Activated T-cell treated with anti-CD3 and anti-CD28 coated beads for 24 hours (primary cell): Measurements from ENCODE around the gene LIMS2.

Experiments used
- DNase-seq: peaks from one replicate; pipeline ENCODE4 v3.0.0-alpha.2; 2020; ENCODE audit warnings: low read depth

LIMS2 gene

DNA sequence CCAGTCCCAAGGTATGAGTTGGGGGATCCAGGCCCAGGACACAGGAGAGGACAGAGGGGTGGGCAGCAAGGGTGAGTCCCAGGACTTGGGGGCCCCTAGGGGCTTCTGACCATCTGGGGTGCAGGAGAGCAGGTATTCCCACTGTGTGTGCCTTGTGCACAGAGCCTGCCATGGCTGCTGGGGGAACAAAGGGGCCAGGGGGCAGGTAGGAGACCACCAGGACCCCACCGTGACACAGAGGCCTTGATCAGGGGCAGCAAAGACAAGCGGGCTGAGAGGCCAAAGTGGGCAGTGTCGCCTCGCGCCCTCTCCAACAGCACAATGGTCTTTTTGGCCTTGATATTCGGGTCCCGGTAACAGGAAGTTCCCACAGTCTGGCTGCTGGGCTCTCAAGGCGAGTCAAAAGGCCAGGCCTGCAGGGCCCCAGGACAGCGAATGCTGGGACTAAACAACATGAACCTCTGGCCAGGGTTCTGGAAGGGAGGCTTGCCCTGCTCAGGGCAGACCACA lies 41.7 kb downstream of the LIMS2 start:
- no peak for DNase-seq

- no peak for DNase-seq
These were observed 42.5 kb downstream of the LIMS2 start for GRCh38 chr2:127632592-127633489.

DNA sequence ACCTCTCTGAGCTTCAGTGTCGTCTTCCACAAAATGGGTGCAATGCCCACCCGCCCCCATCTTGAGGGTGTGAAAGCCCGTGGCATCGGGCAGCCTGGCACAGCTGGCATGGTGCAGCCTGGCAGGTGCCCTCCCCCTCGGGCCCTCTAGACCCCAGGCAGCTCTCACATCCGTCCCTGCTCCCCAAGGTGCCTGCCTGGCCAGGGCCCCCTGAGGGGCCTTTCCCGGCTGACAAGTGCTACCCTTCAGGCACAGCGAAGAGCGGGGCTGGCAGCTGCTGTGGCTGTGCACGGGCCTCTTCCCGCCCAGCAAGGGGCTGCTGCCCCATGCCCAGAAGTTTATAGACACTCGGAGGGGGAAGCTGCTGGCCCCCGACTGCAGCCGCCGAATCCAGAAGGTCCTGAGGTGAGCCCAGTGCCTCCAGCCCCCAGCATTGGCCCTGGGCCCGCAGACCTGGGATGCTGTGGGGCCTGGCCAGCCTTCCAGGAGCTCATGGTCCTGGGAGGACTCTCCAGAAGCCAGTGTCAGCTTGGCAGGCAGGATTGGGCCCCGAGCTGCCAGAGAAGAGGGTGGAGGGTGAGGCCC lies 43.2 kb downstream of the LIMS2 start:
- DNase-seq = no peak

- no peak for DNase-seq
These were observed 43.8 kb downstream of the LIMS2 start for GRCh38 chr2:127631541-127631996.

DNA sequence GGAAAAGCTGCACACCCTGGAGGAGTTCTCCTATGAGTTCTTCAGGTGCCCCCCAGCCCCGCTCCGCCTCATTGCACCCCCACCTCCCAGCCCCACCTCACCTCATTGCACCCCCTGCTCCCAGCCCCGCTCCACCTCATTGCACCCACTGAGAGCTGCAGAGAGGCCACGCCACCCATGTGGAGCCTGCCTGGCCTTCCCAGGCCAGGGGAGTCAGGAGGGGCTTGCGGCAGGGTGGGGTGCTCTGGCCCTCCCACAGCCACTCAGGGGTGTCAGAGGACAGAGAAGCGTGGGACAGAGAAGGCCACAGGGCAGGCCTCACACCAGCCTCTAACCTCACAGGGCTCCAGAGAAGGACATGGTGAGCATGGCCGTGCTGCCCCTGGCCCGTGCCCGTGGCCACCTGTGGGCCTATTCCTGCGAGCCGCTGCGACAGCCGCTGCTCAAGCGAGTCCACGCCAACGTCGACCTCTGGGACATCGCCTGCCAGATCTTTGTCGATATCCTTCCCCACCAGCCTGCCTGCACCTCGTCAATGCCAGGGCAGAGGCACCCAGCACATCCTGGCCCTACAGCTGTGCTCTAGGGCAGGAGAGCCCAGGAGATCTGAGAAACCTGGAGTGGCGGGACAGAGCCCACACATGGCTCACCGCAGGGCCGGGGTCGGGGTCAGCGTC lies 44.3 kb downstream of the LIMS2 start:
- no peak for DNase-seq

GRCh38 chr2:127630096-127630863 lies 45.0 kb downstream of the LIMS2 start:
- DNase-seq = no peak

- DNase-seq = no peak
These were observed 45.7 kb downstream of the LIMS2 start for GRCh38 chr2:127629637-127630036.

DNA sequence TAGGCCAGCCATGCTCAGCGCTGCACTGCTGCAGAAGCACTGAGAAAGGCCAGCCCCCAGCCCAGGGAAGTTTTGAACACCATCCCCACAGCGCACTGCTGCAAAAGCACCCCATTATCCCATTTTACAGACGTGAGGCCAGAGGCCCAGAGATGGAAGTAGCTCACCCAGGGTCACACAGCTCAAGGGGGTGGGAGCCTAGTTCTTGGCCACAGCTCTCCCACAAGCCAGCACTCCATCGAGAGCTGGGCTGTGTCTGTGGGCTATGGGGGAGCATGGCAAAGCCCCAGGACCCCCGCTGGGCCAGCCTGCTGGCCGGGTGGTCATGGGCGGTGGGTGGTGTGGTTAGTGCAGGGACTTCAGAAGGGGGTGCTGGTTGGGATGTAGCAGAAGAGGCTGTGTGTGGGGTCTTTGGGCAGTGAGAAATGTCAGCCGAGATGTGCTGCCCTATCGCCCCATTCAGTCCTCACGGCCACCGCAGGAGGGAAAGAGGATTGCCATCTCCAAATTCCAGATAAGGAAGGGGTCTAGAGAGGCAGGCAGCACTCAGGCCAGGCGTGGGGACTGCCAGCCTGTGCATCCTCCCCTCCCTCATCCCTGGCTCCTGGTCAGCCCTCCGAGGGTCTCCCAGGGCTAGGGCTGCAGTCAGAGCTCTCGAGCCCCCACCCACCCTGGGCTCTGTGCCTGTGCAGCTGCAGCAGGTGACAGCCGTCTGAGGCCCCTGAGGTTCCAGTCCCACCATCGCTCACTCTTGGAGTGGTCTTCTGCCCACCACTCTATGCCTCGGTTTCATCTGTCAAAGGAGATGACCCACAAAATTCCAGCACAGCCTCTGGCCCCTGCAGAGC lies 46.3 kb downstream of the LIMS2 start:
- DNase-seq = no peak

DNA sequence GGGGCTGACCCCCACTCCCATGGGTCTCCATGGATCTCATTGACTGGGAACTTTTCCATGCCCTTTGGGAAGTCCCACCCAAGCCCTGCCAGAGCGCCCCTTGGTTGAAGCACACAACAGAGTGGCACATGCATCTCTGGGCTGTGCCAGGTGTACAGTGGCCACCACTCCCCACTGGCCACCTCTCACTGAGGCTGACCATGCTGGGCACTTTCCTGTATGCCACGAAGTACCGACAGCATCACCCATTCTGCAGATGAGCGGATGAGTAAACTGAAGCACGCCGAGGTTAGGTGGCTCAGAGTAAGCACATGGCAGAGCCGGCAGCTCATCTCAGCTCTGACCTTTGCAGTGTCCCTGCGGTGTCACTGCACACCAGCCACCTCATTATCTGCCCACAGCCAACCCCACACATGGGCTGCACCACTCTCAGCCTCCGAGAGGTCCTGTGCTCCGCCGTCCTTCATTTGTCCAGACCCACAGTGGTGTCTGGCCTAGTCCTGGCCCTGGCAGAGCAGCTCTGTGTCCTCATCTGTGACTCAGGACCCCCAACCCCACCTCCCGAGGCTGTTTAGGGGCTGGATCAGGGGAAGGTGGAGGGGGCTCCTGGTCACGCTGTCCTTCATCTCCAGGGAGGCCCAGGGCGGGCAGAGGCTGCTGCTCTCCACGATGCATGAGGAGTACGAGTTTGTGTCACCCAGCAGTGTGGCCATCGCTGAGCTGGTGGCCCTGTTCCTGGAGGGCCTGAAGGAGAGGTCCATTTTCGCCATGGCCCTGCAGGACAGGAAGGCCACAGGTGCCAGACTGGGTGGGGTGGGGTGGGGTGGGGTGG lies 47.4 kb downstream of the LIMS2 start:
- no peak for DNase-seq

DNA sequence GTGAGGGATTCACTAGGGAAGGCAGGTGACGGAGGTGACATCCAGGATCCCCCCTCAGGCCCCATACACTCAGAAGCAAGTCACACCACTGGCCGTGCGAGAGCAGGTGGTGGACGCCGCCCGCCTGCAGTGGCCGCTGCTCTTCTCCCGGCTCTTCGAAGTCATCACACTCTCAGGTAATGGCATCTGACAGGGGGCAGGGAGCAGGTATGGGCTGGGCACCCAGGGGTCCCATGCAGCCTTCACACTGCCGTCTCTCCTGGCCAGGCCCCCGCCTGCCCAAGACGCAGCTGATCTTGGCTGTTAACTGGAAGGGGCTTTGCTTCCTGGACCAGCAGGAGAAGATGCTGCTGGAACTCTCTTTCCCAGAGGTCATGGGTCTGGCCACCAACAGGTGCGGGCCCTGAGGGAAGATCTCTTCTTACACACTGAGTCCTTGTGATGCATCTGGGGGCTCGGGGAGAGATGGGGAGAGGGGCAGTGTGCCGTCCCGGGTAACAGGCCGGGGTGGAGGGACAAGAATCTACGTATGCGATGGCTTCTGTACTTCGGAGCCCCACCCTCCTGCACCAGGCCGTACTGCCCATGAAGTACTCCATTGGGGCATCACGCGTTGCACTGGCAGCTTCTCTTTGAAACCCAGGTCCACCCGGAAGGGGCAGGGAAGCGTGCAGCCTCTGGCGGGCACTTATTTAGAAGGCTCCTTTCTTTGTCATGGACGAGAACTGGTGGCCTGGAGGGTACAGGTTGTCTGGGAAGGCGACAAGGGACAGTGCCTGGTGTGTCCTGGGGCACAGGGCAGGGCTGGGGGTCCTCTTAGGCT lies 48.2 kb downstream of the LIMS2 start:
- DNase-seq = no peak

DNA sequence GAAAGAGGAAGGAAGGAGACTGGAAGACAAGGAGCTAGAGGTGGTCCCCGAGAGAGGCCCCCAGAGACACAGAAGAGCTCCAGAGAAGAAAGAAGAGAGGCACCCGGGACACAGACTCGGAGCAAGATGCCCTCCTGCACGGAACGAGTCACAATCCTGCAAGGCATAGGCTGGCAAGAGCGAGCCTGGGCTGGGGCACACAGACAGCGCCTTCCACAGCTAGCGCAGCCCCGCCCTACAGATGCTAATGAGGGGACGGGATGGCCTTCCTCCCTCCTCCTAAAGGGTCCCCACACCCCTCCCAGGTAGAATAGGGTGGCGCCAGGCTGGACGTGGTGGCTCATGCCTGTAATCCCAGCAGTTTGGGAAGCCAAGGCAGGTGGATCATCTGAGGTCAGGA lies 49.2 kb downstream of the LIMS2 start:
- DNase-seq = no peak

GRCh38 chr2:127625572-127625951 lies 49.8 kb downstream of the LIMS2 start:
- no peak for DNase-seq

DNA sequence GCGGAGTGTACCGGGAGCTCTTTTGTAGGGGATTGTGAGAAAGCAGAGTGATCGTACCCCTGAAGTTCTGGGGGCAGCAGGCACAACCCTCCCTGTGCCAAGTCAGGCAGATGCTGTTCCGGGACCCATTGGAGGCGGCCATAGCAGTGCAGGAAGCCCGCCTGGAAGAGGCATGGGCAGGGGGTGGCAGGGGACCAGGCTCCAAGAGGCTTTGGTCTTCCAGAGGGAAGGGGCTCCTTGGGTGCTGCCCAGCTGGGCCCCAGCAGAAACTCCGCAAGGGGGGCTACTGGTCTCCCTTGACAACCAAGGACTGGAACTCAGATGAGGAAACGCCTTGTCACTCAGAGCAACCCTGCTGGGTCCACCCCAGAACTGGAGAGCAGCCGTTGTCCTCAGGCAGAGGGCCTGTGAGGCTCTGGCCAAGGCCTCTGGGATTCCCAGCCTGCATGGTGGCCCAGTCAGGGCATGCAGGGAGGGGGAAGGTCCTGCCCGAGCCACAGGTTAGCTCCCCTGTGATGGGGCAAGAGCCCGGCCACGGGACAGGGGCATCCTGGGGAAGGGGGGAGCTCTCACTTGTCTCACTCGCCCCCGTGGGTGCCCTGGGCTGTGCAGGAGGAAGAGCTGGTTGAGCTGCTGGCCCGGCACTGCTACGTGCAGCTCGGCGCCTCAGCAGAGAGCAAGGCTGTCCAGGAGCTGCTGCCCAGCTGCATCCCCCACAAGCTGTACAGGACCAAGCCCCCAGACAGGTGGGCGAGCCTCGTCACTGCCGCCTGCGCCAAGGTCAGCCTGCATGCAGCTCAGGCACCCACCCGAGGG lies 50.4 kb downstream of the LIMS2 start:
- DNase-seq = no peak

DNA sequence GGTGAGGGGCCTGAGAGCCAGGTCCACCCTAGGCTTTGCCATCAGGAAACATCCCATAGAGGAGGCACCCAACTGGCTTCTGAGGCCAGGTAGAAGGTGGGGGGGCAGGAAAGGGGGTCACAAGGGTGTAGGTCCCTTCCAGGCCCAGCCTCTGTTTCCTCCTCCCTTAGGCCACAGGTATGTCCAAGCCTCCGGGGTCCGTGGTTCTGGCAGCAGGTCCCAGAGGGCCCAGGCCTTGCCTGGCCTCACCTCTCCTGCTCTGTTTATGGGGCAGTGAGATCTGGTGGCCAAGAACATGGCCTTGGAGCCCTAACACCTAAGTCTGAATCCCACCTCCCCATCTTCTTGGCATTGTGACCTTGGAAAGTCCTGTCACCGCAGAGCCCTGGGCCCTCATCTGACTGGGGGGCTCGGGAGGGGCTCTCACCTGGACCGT lies 51.0 kb downstream of the LIMS2 start:
- no peak for DNase-seq

- DNase-seq = no peak
These were observed 51.7 kb downstream of the LIMS2 start for GRCh38 chr2:127623388-127624319.

DNA sequence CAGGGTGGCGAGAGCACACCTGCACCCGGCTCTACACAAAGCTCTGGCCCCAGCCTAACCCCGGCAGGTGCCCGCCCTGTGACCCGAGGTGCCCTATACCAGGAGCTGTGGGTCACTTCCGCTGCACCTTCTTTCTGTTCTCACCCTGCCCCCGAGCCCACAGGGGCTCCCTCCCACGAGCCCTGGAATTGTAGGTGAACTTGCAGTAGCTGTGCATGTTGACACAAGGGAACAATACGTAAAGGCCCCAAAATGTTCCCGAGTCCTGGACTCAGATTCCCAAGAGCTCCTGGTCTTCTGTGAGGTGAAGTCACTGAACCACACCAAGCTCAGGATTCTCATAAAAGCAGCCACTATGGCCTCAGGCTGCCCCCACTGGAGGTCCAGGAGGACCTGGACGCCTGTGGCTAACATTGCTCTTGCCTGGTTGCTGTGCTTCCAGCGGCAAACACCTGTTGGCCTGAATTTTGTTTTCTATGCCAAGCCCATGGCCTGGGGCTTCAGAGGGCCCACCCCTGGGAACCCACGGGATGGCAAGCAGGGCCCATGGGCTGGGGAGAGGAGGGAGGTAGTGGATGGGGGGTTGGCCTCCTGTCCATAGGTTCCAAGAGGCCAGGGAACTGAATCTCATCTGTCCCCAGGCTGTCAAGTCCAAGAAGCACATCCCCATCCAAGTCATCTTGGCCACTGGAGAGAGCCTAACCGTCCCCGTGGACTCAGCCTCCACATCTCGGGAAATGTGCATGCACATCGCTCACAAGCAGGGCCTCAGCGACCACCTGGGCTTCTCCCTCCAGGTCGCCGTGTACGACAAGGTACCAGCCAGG lies 52.6 kb downstream of the LIMS2 start:
- DNase-seq = no peak
